CD4-positive, alpha-beta T cell treated with Interleukin-21 for 1 hour (primary cell): ENCODE data around the gene OR52I1.
A peak's percentile ranks its signal among the peaks of the same experiment; 100 is the strongest.

Source experiments
- DNase-seq: peaks from one replicate; pipeline ENCODE4 v3.0.0-alpha.2; 2020

OR52I1 gene

GRCh38 chr11:4593739-4594138 lies at the start of gene OR52I1:
Gene OR52I1, plus strand, starts transcription at chr11:4594039. Its CDS starts 0 bp downstream, at chr11:4594039.
- DNase-seq = no peak

GRCh38 chr11:4544891-4545290 lies 48.9 kb upstream of the OR52I1 start, which contains the start of gene OR52M1:
Gene OR52M1, plus strand, starts transcription at chr11:4545191. Its CDS starts 0 bp downstream, at chr11:4545191.
- DNase-seq = no peak

DNA sequence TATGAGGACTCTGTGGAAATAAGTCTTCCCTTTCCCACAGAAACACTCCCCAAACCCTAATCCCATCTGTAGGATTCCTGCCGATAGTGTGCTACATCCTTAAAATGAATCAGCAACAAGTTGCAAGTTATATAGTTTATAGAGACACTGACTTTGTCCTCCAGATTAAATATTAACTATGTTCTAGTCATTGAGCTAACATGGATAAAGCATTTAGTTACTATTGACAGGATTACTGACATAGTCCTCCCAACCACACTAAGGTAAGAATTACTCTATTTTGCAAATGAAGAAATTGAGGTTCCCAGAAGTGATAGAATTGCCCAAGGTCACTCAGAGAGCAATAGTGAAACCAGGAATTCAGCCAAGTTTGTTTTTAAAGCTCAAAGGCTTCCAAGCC lies 47.0 kb upstream of the OR52I1 start:
- DNase-seq = no peak

DNA sequence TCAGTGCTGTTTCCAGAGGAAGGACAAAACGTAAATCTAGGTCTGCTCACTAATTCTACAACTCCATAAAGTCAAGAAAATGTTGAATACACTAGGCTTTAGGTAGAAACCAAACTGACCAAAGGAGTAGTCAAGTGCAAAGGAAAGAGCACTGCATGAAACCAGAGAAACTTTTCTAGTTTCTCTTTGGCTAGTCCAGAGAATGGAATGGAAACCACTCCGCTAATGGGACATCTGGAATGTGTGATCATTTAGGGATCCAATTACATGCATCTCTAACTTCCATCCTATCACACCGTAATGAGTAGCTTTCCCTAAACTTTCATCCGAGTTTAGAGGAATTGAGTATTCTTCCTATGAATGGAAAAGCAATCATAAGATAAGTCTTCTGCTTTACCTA lies 46.4 kb upstream of the OR52I1 start:
- no peak for DNase-seq

- no peak for DNase-seq
Observed at GRCh38 chr11:4551346-4551979, 42.4 kb upstream of the OR52I1 start.

GRCh38 chr11:4559527-4560440 lies 34.1 kb upstream of the OR52I1 start:
- DNase-seq = no peak

GRCh38 chr11:4560467-4560866 lies 33.4 kb upstream of the OR52I1 start:
- no peak for DNase-seq

DNA sequence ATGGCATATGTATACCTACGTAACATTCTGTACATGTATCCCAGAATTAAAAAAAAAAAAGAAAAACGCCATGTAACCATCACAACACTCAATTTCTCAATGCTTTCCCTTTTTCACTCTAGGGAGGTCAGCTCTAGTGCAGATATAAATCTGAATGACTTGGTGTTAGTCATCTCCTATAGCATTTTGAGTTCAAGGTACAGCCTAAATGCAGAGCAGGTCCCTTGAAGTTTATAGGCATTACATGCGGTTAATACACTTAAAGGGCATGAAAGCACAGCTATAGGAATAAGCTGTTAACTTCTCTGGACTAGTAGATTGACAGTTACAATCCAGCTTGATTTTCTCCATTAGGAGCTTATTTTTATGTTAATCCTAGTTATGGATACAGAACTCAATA lies 28.5 kb upstream of the OR52I1 start:
- no peak for DNase-seq

DNA sequence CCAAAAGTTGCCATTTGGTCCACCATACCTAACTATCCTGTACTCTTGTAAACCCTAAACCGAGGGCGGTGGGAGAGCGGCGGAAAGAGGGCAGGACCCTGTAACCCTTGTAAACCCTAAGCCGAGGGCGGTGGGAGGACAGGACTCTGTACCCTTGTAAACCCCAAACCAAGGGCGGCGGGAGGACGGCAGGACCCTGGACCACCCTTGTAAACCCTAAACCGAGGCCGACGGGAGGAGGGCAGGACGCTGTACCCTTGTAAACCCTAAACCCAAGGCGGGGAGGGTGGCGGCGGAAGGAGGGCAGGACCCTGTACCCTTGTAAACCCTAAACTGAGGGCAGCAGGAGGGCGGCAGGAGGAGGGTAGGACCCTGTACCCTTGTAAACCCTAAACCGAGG lies 24.8 kb upstream of the OR52I1 start:
- DNase-seq = no peak

DNA sequence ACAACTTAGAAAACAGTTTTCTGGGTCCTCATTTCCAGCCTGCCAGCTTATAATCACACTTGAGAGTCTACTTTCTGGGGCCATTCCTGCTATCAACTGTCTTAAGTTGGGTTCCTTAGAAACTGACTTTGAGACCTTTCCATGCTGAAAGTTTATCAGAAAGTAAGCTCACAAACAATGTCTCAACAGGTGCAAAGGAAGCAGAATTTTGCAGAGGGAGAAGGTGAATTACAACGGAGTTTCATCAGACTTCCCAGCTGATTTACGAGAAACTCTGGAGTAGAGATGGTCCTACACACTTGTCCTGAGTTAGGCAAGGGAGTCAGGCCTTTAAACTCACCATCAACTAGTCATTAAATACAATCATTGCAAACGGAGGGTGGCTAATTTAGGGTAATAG lies 17.0 kb upstream of the OR52I1 start:
- no peak for DNase-seq

DNA sequence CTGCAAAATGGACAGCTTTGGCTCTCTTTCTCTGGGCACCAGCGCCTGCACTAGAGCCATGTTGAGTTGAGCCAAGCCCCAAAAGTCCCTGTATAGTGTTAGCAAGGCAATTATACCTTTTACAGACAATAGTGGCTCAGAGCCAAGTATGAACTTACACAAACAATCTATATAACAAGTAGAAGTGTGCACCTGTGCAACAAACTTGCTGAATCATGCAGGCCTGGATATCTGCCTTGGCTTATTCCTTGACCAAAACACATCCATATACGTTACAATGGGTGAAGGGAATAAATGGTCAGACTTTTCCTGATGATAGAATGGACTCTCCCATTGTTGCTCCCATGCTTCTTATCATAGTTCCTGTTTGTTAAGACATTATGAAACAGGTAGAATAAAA lies 16.1 kb upstream of the OR52I1 start:
- no peak for DNase-seq

- DNase-seq = no peak
Observed at GRCh38 chr11:4578624-4579023, 15.2 kb upstream of the OR52I1 start.

GRCh38 chr11:4580124-4580523 lies 13.7 kb upstream of the OR52I1 start:
- DNase-seq = no peak

GRCh38 chr11:4581443-4581842 lies 12.4 kb upstream of the OR52I1 start, which contains the start of gene OR52I2:
Gene OR52I2, plus strand, starts transcription at chr11:4581743.
- DNase-seq = no peak

- DNase-seq = no peak
Observed at GRCh38 chr11:4589017-4589416, 4.8 kb upstream of the OR52I1 start.

DNA sequence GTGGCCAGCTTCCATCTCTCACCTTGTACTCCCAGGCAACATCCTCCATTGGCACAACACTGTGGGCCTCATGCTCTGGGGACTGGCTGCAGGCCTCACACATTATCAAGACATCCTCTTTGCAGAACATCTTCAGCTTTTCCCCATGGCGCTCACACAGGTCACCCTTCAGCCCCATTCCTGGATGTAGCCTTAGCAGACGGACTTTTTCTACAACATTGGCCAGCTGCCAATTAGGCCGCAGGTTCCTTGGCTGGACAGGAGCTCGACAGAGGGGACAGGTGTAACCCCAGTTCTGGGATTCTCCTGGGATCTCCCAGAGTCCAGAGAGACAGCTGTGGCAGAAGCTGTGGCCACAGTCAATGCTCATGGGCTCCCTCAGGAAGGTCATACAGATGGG lies 11.2 kb downstream of the OR52I1 start:
- no peak for DNase-seq

DNA sequence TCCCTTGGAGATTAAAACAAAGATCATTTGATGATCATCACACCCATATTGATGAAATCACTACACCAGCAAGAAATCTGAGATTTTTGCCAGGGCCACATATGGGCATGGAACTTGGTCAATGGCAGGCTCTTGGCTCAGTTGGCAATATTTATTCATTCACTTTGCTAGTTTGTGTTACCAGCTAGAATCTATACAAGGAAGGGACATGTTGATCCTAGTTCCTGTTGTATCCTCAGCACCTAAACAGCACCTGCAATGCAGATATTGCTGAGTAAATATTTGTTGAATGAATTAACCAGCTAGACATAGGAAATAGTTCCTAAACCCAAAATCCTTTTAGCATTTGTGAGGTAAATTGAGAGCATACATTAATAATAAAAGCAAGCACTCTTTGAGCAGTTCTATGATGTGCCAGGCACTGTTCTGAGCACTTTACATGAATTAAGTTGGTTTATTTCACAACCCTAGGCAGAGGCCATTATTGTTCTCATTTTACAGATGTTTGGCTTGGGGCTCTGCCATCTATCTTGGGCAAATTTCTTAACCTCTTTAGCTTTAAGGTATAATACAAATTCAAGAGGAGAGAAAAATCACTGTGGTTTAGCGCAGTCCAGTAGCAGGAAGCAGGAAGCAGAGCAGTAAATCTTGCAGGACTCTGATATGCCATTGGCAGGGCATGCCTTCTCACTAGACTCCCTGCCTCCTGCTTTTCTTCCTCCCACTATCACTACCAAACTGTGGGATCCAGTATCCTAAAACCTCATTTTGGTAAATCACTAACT lies 12.6 kb downstream of the OR52I1 start:
- DNase-seq = no peak

DNA sequence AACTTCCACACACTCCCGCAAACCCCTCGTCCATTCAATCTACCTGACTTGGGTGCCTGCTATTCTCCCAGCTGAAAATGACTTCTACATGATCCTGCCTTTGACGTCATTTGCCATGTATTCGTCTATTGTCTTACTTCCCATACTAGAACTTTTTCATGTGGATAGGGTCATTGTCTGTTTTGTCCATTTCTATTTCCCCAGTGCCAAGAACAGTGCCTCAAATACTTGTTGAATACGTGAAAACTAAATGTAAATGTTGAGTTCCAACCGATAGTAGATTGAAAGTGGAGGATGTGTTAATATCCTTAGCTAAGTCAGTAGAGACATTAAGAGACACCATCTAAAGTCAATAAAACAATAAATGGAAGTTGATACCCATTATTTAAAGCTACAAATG lies 13.3 kb downstream of the OR52I1 start:
- no peak for DNase-seq

DNA sequence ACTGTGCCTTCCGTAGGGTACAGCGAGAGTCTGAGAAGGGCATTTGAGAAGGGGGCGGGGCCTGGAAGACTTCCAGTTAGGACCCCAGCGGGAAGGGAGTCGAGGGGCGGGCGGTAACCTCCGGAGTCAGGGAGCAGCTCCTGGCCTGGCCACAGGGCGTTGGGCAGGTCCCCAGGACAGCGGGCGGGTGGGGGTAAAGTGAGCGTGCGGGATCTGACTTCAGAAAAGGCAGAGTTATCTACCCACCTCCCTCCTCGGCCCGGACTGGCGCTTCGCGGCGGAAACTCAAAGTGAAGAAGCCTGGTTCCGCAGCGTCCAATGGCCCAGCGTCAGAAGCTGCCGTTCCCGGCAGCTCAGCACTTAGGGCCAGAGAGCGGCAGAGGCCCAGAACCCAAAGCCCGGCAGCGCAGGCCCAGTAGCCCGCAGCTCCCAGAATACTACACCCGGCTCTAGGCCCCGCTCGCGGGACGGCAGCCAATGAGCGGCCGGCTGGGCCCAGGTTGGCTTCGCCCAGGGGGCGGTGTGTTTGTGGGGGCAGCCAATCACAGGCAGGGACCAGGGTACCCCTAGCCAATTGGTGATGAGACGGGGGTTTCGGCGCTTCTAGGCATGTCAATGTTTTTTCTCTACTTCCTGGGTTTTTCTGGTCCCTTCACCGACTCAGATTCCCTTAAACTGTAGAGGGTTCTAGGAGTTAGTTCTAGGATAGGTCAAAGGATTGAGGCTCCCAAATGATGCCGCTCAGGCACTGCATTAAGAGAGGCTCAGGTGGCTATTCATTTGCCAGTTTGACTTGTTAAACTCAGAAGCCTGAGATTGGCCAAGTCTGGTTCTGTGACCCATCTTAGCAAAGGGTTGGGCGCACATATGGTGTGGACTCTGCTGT lies 14.2 kb downstream of the OR52I1 start, which contains the start of gene TRIM68:
TSS of gene TRIM68 (minus strand) at position 451 of the 886 bp plus-strand sequence. CDS start 2,727 bp downstream, outside the sequence.
- DNase-seq = peak; percentile 96

GRCh38 chr11:4610258-4610935 lies 16.6 kb downstream of the OR52I1 start:
- DNase-seq = peak; percentile 38

GRCh38 chr11:4611986-4612385 lies 18.1 kb downstream of the OR52I1 start:
- DNase-seq = no peak
